WTC11 (cell line): Measurements from ENCODE around the gene RENBP.

Experiments used
- ESRRA ChIP-seq: sonication (generic); formaldehyde crosslinking; IDR thresholded peaks from 2 replicates; pipeline ENCODE4 v1.8.1; 2022; ENCODE audit warnings: mild to moderate bottlenecking, missing genetic modification reagents, borderline replicate concordance
- SOX15 ChIP-seq: fragments of 250-450 bp; sonication (Bioruptor Pico); IDR thresholded peaks from 2 replicates; pipeline ENCODE4 v1.9.0; 2021; ENCODE audit warnings: mild to moderate bottlenecking
- ZNF138 ChIP-seq: sonication (generic); formaldehyde crosslinking; conservative IDR thresholded peaks from 2 replicates; pipeline ENCODE4 v1.8.1; 2022; ENCODE audit warnings: mild to moderate bottlenecking, moderate library complexity, missing genetic modification reagents
- ZNF263 ChIP-seq: sonication (generic); formaldehyde crosslinking; IDR thresholded peaks from 2 replicates; pipeline ENCODE4 v1.8.1; 2022; ENCODE audit warnings: low read depth, mild to moderate bottlenecking, moderate library complexity, missing genetic modification reagents
- TF ChIP-seq, protein P1 (sequence below): fragments of 200-600 bp; IDR thresholded peaks from 2 replicates; pipeline ENCODE4 v1.8.0; 2022; ENCODE audit warnings: antibody characterized with exemption
- TF ChIP-seq, protein P2 (sequence below): sonication (generic); formaldehyde crosslinking; IDR thresholded peaks from 2 replicates; pipeline ENCODE4 v1.8.0; 2022; ENCODE audit warnings: mild to moderate bottlenecking, missing genetic modification reagents

DNA sequence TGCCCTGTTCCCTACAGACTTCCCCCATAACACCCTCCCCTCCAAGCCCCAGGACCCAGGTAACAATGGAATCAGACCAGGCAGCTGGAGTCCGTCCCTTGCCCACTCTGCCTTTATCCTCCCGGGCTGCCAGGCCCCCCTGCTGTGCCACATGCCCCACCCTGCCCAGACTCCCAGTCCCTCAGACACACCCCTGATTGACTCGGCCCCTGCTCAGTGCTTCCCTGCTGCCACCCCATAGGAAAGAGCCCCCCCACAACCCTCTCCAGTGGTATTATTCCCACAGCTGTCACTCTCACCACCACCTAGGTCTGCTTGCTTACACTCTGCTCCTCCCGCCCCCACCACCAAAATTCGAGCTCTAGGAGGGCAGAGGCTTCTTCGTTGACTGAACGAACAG lies 4.9 kb downstream of the RENBP start:
- TF ChIP-seq ESRRA (CRISPR knock-in tag) (no peak), ZNF138 (CRISPR knock-in tag) (no peak), ZNF263 (CRISPR knock-in tag) (no peak), SOX15 (CRISPR knock-in tag) (no peak)
- TF ChIP-seq, protein P1, sequence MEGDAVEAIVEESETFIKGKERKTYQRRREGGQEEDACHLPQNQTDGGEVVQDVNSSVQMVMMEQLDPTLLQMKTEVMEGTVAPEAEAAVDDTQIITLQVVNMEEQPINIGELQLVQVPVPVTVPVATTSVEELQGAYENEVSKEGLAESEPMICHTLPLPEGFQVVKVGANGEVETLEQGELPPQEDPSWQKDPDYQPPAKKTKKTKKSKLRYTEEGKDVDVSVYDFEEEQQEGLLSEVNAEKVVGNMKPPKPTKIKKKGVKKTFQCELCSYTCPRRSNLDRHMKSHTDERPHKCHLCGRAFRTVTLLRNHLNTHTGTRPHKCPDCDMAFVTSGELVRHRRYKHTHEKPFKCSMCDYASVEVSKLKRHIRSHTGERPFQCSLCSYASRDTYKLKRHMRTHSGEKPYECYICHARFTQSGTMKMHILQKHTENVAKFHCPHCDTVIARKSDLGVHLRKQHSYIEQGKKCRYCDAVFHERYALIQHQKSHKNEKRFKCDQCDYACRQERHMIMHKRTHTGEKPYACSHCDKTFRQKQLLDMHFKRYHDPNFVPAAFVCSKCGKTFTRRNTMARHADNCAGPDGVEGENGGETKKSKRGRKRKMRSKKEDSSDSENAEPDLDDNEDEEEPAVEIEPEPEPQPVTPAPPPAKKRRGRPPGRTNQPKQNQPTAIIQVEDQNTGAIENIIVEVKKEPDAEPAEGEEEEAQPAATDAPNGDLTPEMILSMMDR = no peak
- TF ChIP-seq, protein P2, sequence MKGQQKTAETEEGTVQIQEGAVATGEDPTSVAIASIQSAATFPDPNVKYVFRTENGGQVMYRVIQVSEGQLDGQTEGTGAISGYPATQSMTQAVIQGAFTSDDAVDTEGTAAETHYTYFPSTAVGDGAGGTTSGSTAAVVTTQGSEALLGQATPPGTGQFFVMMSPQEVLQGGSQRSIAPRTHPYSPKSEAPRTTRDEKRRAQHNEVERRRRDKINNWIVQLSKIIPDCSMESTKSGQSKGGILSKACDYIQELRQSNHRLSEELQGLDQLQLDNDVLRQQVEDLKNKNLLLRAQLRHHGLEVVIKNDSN = no peak
